Calu3 (cell line): ENCODE measurements around the gene TMEM120B. TPM values are rescaled to one million over a fixed set of nuclear protein-coding genes. Genes with fewer than 3 reads are reported as not detected.

Experiments used
- BruUV-seq: library from RNA; stranded (reverse); fragments of 400-500 nt; replicated peaks from 2 replicates; lab custom pipeline; 2021; lab: Mats Ljungman, UMichigan
- CTCF ChIA-PET: fragments of 300-600 bp; sonication (Branson Sonifier 250); formaldehyde crosslinking; loops from one replicate; lab custom pipeline; 2022; ENCODE audit warnings: antibody characterized with exemption; lab: Charles Lee
- DNase-seq: peaks from one replicate; pipeline ENCODE4 v3.0.0; 2022
- H3K27ac Mint-ChIP-seq: one replicate; pipeline ENCODE4 v1.8.0; 2022; ENCODE audit warnings: mixed read lengths; ENCODE audit not compliant: unreplicated experiment
- H3K27me3 Mint-ChIP-seq: one replicate; pipeline ENCODE4 v1.8.0; 2022; ENCODE audit warnings: mixed read lengths; ENCODE audit not compliant: unreplicated experiment
- H3K36me3 Mint-ChIP-seq: one replicate; pipeline ENCODE4 v1.8.0; 2022; ENCODE audit warnings: mild to moderate bottlenecking, moderate library complexity, mixed read lengths; ENCODE audit not compliant: insufficient read depth, unreplicated experiment
- H3K4me1 Mint-ChIP-seq: one replicate; pipeline ENCODE4 v1.8.0; 2022; ENCODE audit warnings: mild to moderate bottlenecking, low read depth, mixed read lengths; ENCODE audit not compliant: unreplicated experiment
- H3K4me3 Mint-ChIP-seq: one replicate; pipeline ENCODE4 v1.8.0; 2022; ENCODE audit warnings: mild to moderate bottlenecking, low read depth, moderate library complexity, mixed read lengths; ENCODE audit not compliant: unreplicated experiment
- H3K9me3 Mint-ChIP-seq: one replicate; pipeline ENCODE4 v1.8.0; 2022; ENCODE audit warnings: low read depth, mixed read lengths; ENCODE audit not compliant: unreplicated experiment
- CTCF ChIP-seq: fragments of 200-600 bp; IDR thresholded peaks from one replicate; pipeline ENCODE4 v1.8.0; 2022; ENCODE audit warnings: antibody characterized with exemption; ENCODE audit not compliant: unreplicated experiment
- intact Hi-C: fragments of 100-400 bp; cut with micrococcal nuclease; formaldehyde crosslinking; loops from one replicate; pipeline ENCODE4 v1.10.0; 2022; ENCODE audit not compliant: unreplicated experiment
- total RNA-seq: library from RNA; stranded (reverse); gene quantifications from 2 replicates; pipeline ENCODE4 v1.2.3, GENCODE V29; 2022

TMEM120B gene
- total RNA-seq, 1 experiment from 2014 or later: 23.2 TPM

- no peak overlapping the region for H3K27ac Mint-ChIP-seq
- CTCF ChIA-PET: interaction anchor here (0.6 kb wide), 1 partner anchor 320 kb away, joined by 4 read pairs; no protein-coding TSS in a partner anchor
- intact Hi-C loops: no loop called here
- H3K4me3 Mint-ChIP-seq: no peak overlapping the region
- no peaks in the 10 kb centered on the region for H3K27me3 Mint-ChIP-seq
- H3K36me3 Mint-ChIP-seq: peaks cover 75% of the 10 kb centered on the region
- TF ChIP-seq CTCF: no peak
- H3K9me3 Mint-ChIP-seq: no peaks in the 10 kb centered on the region
- BruUV-seq: no TSS peak
- H3K4me1 Mint-ChIP-seq: no peaks in the 10 kb centered on the region
- DNase-seq: no peak
Measured at GRCh38 chr12:121819212-121819949, 106.8 kb downstream of the TMEM120B start.

- H3K9me3 Mint-ChIP-seq: no peaks in the 10 kb centered on the region
- TF ChIP-seq CTCF: no peak
- CTCF ChIA-PET: interaction anchor here (0.6 kb wide), 1 partner anchor 23 kb away, joined by 4 read pairs; no protein-coding TSS in a partner anchor
- BruUV-seq: no TSS peak
- H3K27me3 Mint-ChIP-seq: no peaks in the 10 kb centered on the region
- no peak overlapping the region for H3K27ac Mint-ChIP-seq
- intact Hi-C loops: no loop called here
- no peak overlapping the region for H3K4me3 Mint-ChIP-seq
- no peak for DNase-seq
- no peaks in the 10 kb centered on the region for H3K4me1 Mint-ChIP-seq
- peaks cover 73% of the 10 kb centered on the region for H3K36me3 Mint-ChIP-seq
Measured at GRCh38 chr12:121820056-121820455, 107.5 kb downstream of the TMEM120B start.

- Mint-ChIP-seq H3K36me3 (peaks cover 75% of the 10 kb centered on the region), H3K27ac (no peak overlapping the region), H3K4me3 (no peak overlapping the region), H3K9me3 (no peaks in the 10 kb centered on the region), H3K4me1 (no peaks in the 10 kb centered on the region), H3K27me3 (no peaks in the 10 kb centered on the region)
- BruUV-seq: no TSS peak
- no peak for TF ChIP-seq CTCF
- CTCF ChIA-PET: no interaction called here
- no peak for DNase-seq
- intact Hi-C loops: no loop called here
Measured at GRCh38 chr12:121822393-121823100, 110.0 kb downstream of the TMEM120B start.

GRCh38 chr12:121823101-121823726 lies 110.7 kb downstream of the TMEM120B start:
- no TSS peak for BruUV-seq
- intact Hi-C loops: no loop called here

More at GRCh38 chr12:121823101-121823726, 110.7 kb downstream of the TMEM120B start:
- Mint-ChIP-seq H3K36me3 (peaks cover 70% of the 10 kb centered on the region), H3K9me3 (no peaks in the 10 kb centered on the region), H3K27ac (no peak overlapping the region), H3K4me1 (no peaks in the 10 kb centered on the region), H3K27me3 (no peaks in the 10 kb centered on the region), H3K4me3 (no peak overlapping the region)
- no peak for DNase-seq
- TF ChIP-seq CTCF: no peak
- CTCF ChIA-PET: no interaction called here
